CD14-positive monocyte (primary cell): ENCODE data around the gene PROS1. TPM values are rescaled to one million over a fixed set of nuclear protein-coding genes. Genes with fewer than 3 reads are reported as not detected.

Experiments used
- DNase-seq, 3 donors: peaks; one replicate each; pipeline ENCODE4 v3.0.0-alpha.2; 2011 to 2022
- H2AFZ ChIP-seq: 2 replicates; pipeline ENCODE4 v1.6.0; 2012; ENCODE audit warnings: mild to moderate bottlenecking, low read depth, low read length, inconsistent platforms; ENCODE audit not compliant: insufficient read depth, poor library complexity, severe bottlenecking
- H3K27ac ChIP-seq, 2 donors: 1 replicate in 1 of 2; 2 replicates in 1 of 2; pipeline ENCODE4 v1.5.1; 2012 to 2013; ENCODE audit warnings: low read length in 2 of 2, control low read depth in 1 of 2, inconsistent platforms in 1 of 2, low read depth in 1 of 2, mild to moderate bottlenecking in 1 of 2
- H3K27me3 ChIP-seq, 2 donors: one replicate each; pipeline versions ENCODE4 v1.6.0 to v1.6.1; 2011 to 2013; ENCODE audit warnings: low read length in 2 of 2; ENCODE audit not compliant: control insufficient read depth in 2 of 2, insufficient read depth in 2 of 2
- H3K36me3 ChIP-seq, 2 donors: replicated peaks in 1 of 2; 1 replicate in 1 of 2; 2 replicates in 1 of 2; pipeline versions ENCODE4 v1.5.1 to v1.6.1; 2012 to 2013; ENCODE audit warnings: low read length in 2 of 2, control low read depth in 1 of 2, inconsistent platforms in 1 of 2, mild to moderate bottlenecking in 1 of 2; ENCODE audit not compliant: insufficient read depth in 2 of 2, control insufficient read depth in 1 of 2
- H3K4me1 ChIP-seq, 2 donors: 1 replicate in 1 of 2; 2 replicates in 1 of 2; pipeline versions ENCODE4 v1.5.1 to v1.6.1; 2012 to 2013; ENCODE audit warnings: low read length in 2 of 2, control low read depth in 1 of 2, inconsistent platforms in 1 of 2, mild to moderate bottlenecking in 1 of 2, moderate library complexity in 1 of 2; ENCODE audit not compliant: insufficient read depth in 2 of 2, control insufficient read depth in 1 of 2
- H3K4me2 ChIP-seq: replicated peaks from 2 replicates; pipeline ENCODE3; 2012; ENCODE audit warnings: low read length, moderate library complexity, mild to moderate bottlenecking; ENCODE audit not compliant: poor library complexity, severe bottlenecking; ENCODE audit errors: extremely low read depth
- H3K4me3 ChIP-seq, 3 experiments: fragments of 200-600 bp in 1 of 3; sonication (generic) in 1 of 3; replicated peaks in 1 of 3; 1 replicate in 2 of 3; 2 replicates in 1 of 3; pipeline ENCODE4 v1.5.1; 2011 to 2013; ENCODE audit warnings: low read length in 3 of 3, mild to moderate bottlenecking in 3 of 3, control low read depth in 2 of 3, low read depth in 2 of 3, inconsistent platforms in 1 of 3, moderate library complexity in 1 of 3
- H3K79me2 ChIP-seq: 2 replicates; pipeline ENCODE4 v1.6.0; 2012; ENCODE audit warnings: mild to moderate bottlenecking, control low read depth, inconsistent platforms, low read length, moderate library complexity; ENCODE audit not compliant: insufficient read depth
- H3K9ac ChIP-seq: 2 replicates; pipeline ENCODE4 v1.6.0; 2017; ENCODE audit warnings: low read length, mild to moderate bottlenecking; ENCODE audit not compliant: insufficient read depth, poor library complexity, severe bottlenecking
- H3K9me3 ChIP-seq, 2 donors: replicated peaks in 1 of 2; 1 replicate in 1 of 2; 2 replicates in 1 of 2; pipeline versions ENCODE4 v1.5.1 to v1.6.1; 2012 to 2013; ENCODE audit warnings: low read length in 2 of 2, control low read depth in 1 of 2; ENCODE audit not compliant: control insufficient read depth in 1 of 2, insufficient read depth in 1 of 2
- H4K20me1 ChIP-seq: 2 replicates; pipeline ENCODE4 v1.6.0; 2012; ENCODE audit warnings: mild to moderate bottlenecking, low read length, control low read depth, moderate library complexity; ENCODE audit not compliant: insufficient read depth
- H3K27ac Mint-ChIP-seq, 7 donors: one replicate each; pipeline ENCODE4 v1.8.0; 2020; ENCODE audit warnings: mild to moderate bottlenecking in 7 of 7, mixed read lengths in 7 of 7, moderate library complexity in 6 of 7, inconsistent platforms in 2 of 7
- H3K27me3 Mint-ChIP-seq, 3 donors: one replicate each; pipeline ENCODE4 v1.8.0; 2021 to 2022; ENCODE audit warnings: low read depth in 3 of 3, mild to moderate bottlenecking in 3 of 3, mixed read lengths in 3 of 3, moderate library complexity in 3 of 3, inconsistent platforms in 1 of 3
- H3K36me3 Mint-ChIP-seq, 2 donors: one replicate each; pipeline ENCODE4 v1.8.0; 2020; ENCODE audit warnings: mixed read lengths in 2 of 2, inconsistent platforms in 1 of 2, mild to moderate bottlenecking in 1 of 2
- H3K4me1 Mint-ChIP-seq: one replicate; pipeline ENCODE4 v1.8.0; 2020; ENCODE audit warnings: mild to moderate bottlenecking, mixed read lengths
- H3K4me3 Mint-ChIP-seq, 2 donors: one replicate each; pipeline ENCODE4 v1.8.0; 2020; ENCODE audit warnings: mild to moderate bottlenecking in 2 of 2, mixed read lengths in 2 of 2, moderate library complexity in 1 of 2
- H3K9me3 Mint-ChIP-seq, 7 donors: one replicate each; pipeline ENCODE4 v1.8.0; 2020 to 2022; ENCODE audit warnings: mixed read lengths in 7 of 7, mild to moderate bottlenecking in 6 of 7, moderate library complexity in 6 of 7, inconsistent platforms in 2 of 7
- whole genome bisulfite sequencing: methylation state at CpG from one replicate; pipeline ENCODE4 v1.1.5; 2013; ENCODE audit warnings: missing lambda C conversion rate; ENCODE audit not compliant: insufficient coverage; 5-methylcytosine and 5-hydroxymethylcytosine counted together
- intact Hi-C, 2 donors: fragments of 100-400 bp; cut with micrococcal nuclease; formaldehyde crosslinking; loops; one replicate each; pipeline versions ENCODE4 v1.15.0 to v1.15.1; 2023
- polyA plus RNA-seq, 3 donors: library from polyadenylated mRNA; depleted of rRNA in 1 of 3; unstranded in 2 of 3; stranded (reverse) in 1 of 3; fragments of 300-500 nt in 2 of 3; fragments of >200 nt in 1 of 3; fragmentation: Illumina TruSeq in 2 of 3; gene quantifications; 1 replicate in 2 of 3; 2 replicates in 1 of 3; pipeline ENCODE4 v1.2.3, GENCODE V29; 2012 to 2021
- TF ChIP-seq, protein P1 (sequence below): fragments of 200-600 bp; IDR thresholded peaks from one replicate; pipeline ENCODE4 v1.8.0; 2022; ENCODE audit warnings: antibody characterized with exemption, mild to moderate bottlenecking

The PROS1 gene
- polyA plus RNA-seq, 3 donors, result 0.21 to 0.85 (median 0.58) TPM

DNA sequence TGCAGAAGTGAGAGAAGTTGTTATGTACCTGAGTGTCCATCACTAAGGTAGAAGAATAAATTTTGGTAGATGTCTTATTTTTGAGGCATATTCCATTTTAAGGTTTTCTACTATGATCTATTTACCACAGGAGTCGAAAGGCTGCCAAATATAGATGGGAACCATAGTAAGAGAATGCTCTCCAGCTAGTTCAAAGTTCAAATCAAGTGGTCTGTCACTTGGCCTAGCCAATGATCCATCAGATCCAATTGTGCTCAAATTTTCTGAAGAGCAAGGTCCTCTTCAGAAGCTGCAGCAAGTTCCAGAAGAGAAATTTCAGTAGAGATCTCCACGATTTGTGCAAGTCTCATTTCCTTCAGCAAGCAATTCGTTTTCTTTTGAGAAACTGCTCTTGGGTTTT, 10.9 kb downstream of the PROS1 start:
- H4K20me1 ChIP-seq, result no peaks in the 10 kb centered on the region
- no peak overlapping the region for H2AFZ ChIP-seq
- no peak overlapping the region for H3K4me2 ChIP-seq
- H3K4me3 ChIP-seq, result no peak overlapping the region
- intact Hi-C loops, result no loop called here
- H3K79me2 ChIP-seq, result no peaks in the 10 kb centered on the region
- TF ChIP-seq, protein P1, sequence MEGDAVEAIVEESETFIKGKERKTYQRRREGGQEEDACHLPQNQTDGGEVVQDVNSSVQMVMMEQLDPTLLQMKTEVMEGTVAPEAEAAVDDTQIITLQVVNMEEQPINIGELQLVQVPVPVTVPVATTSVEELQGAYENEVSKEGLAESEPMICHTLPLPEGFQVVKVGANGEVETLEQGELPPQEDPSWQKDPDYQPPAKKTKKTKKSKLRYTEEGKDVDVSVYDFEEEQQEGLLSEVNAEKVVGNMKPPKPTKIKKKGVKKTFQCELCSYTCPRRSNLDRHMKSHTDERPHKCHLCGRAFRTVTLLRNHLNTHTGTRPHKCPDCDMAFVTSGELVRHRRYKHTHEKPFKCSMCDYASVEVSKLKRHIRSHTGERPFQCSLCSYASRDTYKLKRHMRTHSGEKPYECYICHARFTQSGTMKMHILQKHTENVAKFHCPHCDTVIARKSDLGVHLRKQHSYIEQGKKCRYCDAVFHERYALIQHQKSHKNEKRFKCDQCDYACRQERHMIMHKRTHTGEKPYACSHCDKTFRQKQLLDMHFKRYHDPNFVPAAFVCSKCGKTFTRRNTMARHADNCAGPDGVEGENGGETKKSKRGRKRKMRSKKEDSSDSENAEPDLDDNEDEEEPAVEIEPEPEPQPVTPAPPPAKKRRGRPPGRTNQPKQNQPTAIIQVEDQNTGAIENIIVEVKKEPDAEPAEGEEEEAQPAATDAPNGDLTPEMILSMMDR, result no peak
- H3K4me3 Mint-ChIP-seq, result no peak overlapping the region
- H3K9ac ChIP-seq, result no peak overlapping the region
- DNase-seq, result no peak
- H3K27me3 Mint-ChIP-seq, result peaks cover 0 to 3% (median 0%) of the 10 kb centered on the region in 3 donors
- no peaks in the 10 kb centered on the region for H3K27me3 ChIP-seq
- no peaks in the 10 kb centered on the region for H3K4me1 Mint-ChIP-seq
- H3K27ac Mint-ChIP-seq, result no peak overlapping the region
- 75% methylated on average over 2 of the region's 3 CpGs for WGBS
- H3K9me3 Mint-ChIP-seq, result peaks cover 6 to 15% (median 11%) of the 10 kb centered on the region in 7 donors
- no peaks in the 10 kb centered on the region for H3K4me1 ChIP-seq
- H3K36me3 Mint-ChIP-seq, result no peaks in the 10 kb centered on the region
- no peak overlapping the region for H3K27ac ChIP-seq
- H3K9me3 ChIP-seq, result peaks cover 0 to 15% of the 10 kb centered on the region in 2 donors
- no peaks in the 10 kb centered on the region for H3K36me3 ChIP-seq

DNA sequence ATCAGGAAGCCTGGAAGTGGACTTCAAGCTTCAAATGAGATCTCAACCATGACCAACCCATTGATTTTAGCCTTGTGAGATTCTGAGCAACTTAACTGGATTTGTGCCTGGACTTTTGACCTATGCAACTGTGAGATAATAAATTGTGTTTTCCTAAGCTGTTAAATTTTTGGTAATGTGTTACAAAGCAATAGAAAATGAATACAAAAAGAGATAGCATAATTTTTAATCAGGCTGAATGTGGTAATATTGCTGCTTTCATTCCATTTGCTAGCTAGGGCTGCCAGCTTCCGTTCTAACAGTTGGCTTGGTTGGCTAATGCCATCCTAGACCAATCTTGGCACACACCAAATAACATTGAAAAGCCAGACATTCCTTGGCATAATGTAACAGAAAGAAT, 12.2 kb downstream of the PROS1 start:
- no peak overlapping the region for H3K4me3 Mint-ChIP-seq
- H3K9me3 Mint-ChIP-seq, result peaks cover 6 to 16% (median 9%) of the 10 kb centered on the region in 7 donors
- no peak overlapping the region for H2AFZ ChIP-seq
- no peaks in the 10 kb centered on the region for H4K20me1 ChIP-seq
- peaks cover 0 to 15% of the 10 kb centered on the region in 2 donors for H3K9me3 ChIP-seq
- TF ChIP-seq, protein P1, result no peak
- H3K4me1 Mint-ChIP-seq, result no peaks in the 10 kb centered on the region
- no peaks in the 10 kb centered on the region for H3K79me2 ChIP-seq
- no peaks in the 10 kb centered on the region for H3K4me1 ChIP-seq
- H3K4me2 ChIP-seq, result no peak overlapping the region
- H3K36me3 ChIP-seq, result no peaks in the 10 kb centered on the region
- H3K36me3 Mint-ChIP-seq, result no peaks in the 10 kb centered on the region
- no peaks in the 10 kb centered on the region for H3K27me3 ChIP-seq
- no peak overlapping the region for H3K27ac ChIP-seq
- WGBS, result no CpG with 5 or more reads among the region's 1 CpG
- H3K9ac ChIP-seq, result no peak overlapping the region
- no peak for DNase-seq
- H3K27ac Mint-ChIP-seq, result no peak overlapping the region
- intact Hi-C loops, result no loop called here
- H3K4me3 ChIP-seq, result no peak overlapping the region
- H3K27me3 Mint-ChIP-seq, result peaks cover 0 to 3% (median 0%) of the 10 kb centered on the region in 3 donors
